ENCODE data around the gene ZNF532.

Gene ZNF532

GRCh38 chr18:58989184-58989759 lies 124.6 kb downstream of the ZNF532 start:
- Histone ChIP-seq H3K27ac (ENCODE audit: low read length) (no peak overlapping the region), H3K9me3 (ENCODE audit: insufficient read depth, low read length) (peaks cover 26% of the 10 kb centered on the region; the same call in 1 of the 2 replicates), H3K4me3 (ENCODE audit: low read length) (no peak overlapping the region), H4K20me1 (ENCODE audit: insufficient read depth, low read length) (no peaks in the 10 kb centered on the region), H3K27me3 (ENCODE audit: low read depth, low read length) (no peaks in the 10 kb centered on the region), H3K9ac (ENCODE audit: low read length) (no peak overlapping the region), H2AFZ (ENCODE audit: low read depth, low read length) (no peak overlapping the region), H3K79me2 (ENCODE audit: low read length) (no peaks in the 10 kb centered on the region), H3K36me3 (replicated peaks; ENCODE audit: low read depth, low read length) (peaks cover 38% of the 10 kb centered on the region), H3K4me2 (ENCODE audit: low read length) (no peak overlapping the region), H3K4me1 (ENCODE audit: low read length) (peaks cover 48% of the 10 kb centered on the region)
- TF ChIP-seq CTCF (IDR thresholded peaks at IDR 0.05; ENCODE audit: low read depth, low read length) (no peak), EZH2phosphoT487 (IDR thresholded peaks at IDR 0.05; ENCODE audit: low read depth) (no peak)

- H3K4me3 ChIP-seq (ENCODE audit: low read length): peak overlapping the region; percentile 27; the same call in 1 of the 2 replicates
- no peaks in the 10 kb centered on the region for H4K20me1 ChIP-seq (ENCODE audit: insufficient read depth, low read length)
- no peaks in the 10 kb centered on the region for H3K27me3 ChIP-seq (ENCODE audit: low read depth, low read length)
- no peaks in the 10 kb centered on the region for H3K79me2 ChIP-seq (ENCODE audit: low read length)
- H3K36me3 ChIP-seq (replicated peaks; ENCODE audit: low read depth, low read length): peaks cover 38% of the 10 kb centered on the region
- no peak overlapping the region for H3K9ac ChIP-seq (ENCODE audit: low read length)
- peaks cover 48% of the 10 kb centered on the region for H3K4me1 ChIP-seq (ENCODE audit: low read length)
- H3K27ac ChIP-seq (ENCODE audit: low read length): no peak overlapping the region
- TF ChIP-seq EZH2phosphoT487 (IDR thresholded peaks at IDR 0.05; ENCODE audit: low read depth) (no peak), CTCF (IDR thresholded peaks at IDR 0.05; ENCODE audit: low read depth, low read length) (no peak)
- peak overlapping the region; percentile 68 for H3K4me2 ChIP-seq (ENCODE audit: low read length)
- H3K9me3 ChIP-seq (ENCODE audit: insufficient read depth, low read length): peaks cover 26% of the 10 kb centered on the region; the same call in 1 of the 2 replicates
- no peak overlapping the region for H2AFZ ChIP-seq (ENCODE audit: low read depth, low read length)
Observed at GRCh38 chr18:58990720-58991119, 126.0 kb downstream of the ZNF532 start.

GRCh38 chr18:58991167-58991798 lies 126.6 kb downstream of the ZNF532 start:
- Histone ChIP-seq H3K4me2 (ENCODE audit: low read length) (peak overlapping the region; percentile 68), H3K4me3 (ENCODE audit: low read length) (peak overlapping the region; percentile 27), H4K20me1 (ENCODE audit: insufficient read depth, low read length) (no peaks in the 10 kb centered on the region), H3K27me3 (ENCODE audit: low read depth, low read length) (no peaks in the 10 kb centered on the region), H3K9me3 (ENCODE audit: insufficient read depth, low read length) (peaks cover 26% of the 10 kb centered on the region; the same call in 1 of the 2 replicates), H3K9ac (ENCODE audit: low read length) (no peak overlapping the region; the same call in 1 of the 2 replicates), H3K36me3 (replicated peaks; ENCODE audit: low read depth, low read length) (peaks cover 36% of the 10 kb centered on the region), H3K27ac (ENCODE audit: low read length) (peak overlapping the region; percentile 1), H3K4me1 (ENCODE audit: low read length) (peaks cover 48% of the 10 kb centered on the region), H3K79me2 (ENCODE audit: low read length) (no peaks in the 10 kb centered on the region), H2AFZ (ENCODE audit: low read depth, low read length) (peak overlapping the region; percentile 3; the same call in 1 of the 2 replicates)
- no peak for TF ChIP-seq EZH2phosphoT487 (IDR thresholded peaks at IDR 0.05; ENCODE audit: low read depth)
- TF ChIP-seq CTCF (IDR thresholded peaks at IDR 0.05; ENCODE audit: low read depth, low read length): no peak

Measured in OCI-LY3 (cell line).